A673 (cell line): ENCODE measurements around the gene PACRG. TPM values are rescaled to one million over a fixed set of nuclear protein-coding genes. Genes with fewer than 3 reads are reported as not detected.

ENCODE experiments used
- BruUV-seq: library from RNA; stranded (reverse); fragments of 400-500 nt; replicated peaks from 2 replicates; lab custom pipeline; 2021; lab: Mats Ljungman, UMichigan
- CTCF ChIA-PET: fragments of 300-600 bp; sonication (Branson Sonifier 250); formaldehyde crosslinking; loops from one replicate; lab custom pipeline; 2022; ENCODE audit warnings: antibody characterized with exemption; lab: Charles Lee
- POLR2A ChIA-PET: fragments of 300-600 bp; sonication (Branson Sonifier 250); formaldehyde crosslinking; loops from one replicate; lab custom pipeline; 2022; ENCODE audit warnings: antibody characterized with exemption; ENCODE audit not compliant: low non-redundant PET; lab: Charles Lee
- DNase-seq: peaks from one replicate; pipeline ENCODE4 v3.0.0-alpha.2; 2015; ENCODE audit warnings: low spot score
- H3K27ac ChIP-seq: fragments of 200-600 bp; sonication (generic); 2 replicates; pipeline ENCODE4 v1.5.1; 2016; ENCODE audit warnings: mixed run types, low read depth, mild to moderate bottlenecking, mixed read lengths, antibody characterized with exemption, low read length; ENCODE audit not compliant: poor library complexity, severe bottlenecking
- H3K27me3 ChIP-seq: fragments of 200-600 bp; sonication (generic); replicated peaks from 2 replicates; pipeline ENCODE4 v1.6.1; 2017; ENCODE audit warnings: mixed run types, low read depth, mild to moderate bottlenecking, mixed read lengths, antibody characterized with exemption, low read length; ENCODE audit not compliant: insufficient read depth, poor library complexity
- H3K36me3 ChIP-seq: fragments of 200-600 bp; sonication (generic); 2 replicates; pipeline ENCODE4 v1.6.1; 2016; ENCODE audit warnings: mixed run types, mild to moderate bottlenecking, mixed read lengths, antibody characterized with exemption, low read length; ENCODE audit not compliant: insufficient read depth, poor library complexity, severe bottlenecking
- H3K4me1 ChIP-seq: fragments of 200-600 bp; sonication (generic); 2 replicates; pipeline ENCODE4 v1.6.1; 2017; ENCODE audit warnings: mixed run types, mild to moderate bottlenecking, mixed read lengths, antibody characterized with exemption, low read length; ENCODE audit not compliant: insufficient read depth, poor library complexity, severe bottlenecking
- H3K4me3 ChIP-seq: fragments of 200-600 bp; sonication (generic); 2 replicates; pipeline ENCODE4 v1.5.1; 2016; ENCODE audit warnings: low read depth, mixed run types, mild to moderate bottlenecking, mixed read lengths, low read length; ENCODE audit not compliant: poor library complexity, severe bottlenecking
- H3K9me3 ChIP-seq: fragments of 200-600 bp; sonication (generic); 2 replicates; pipeline ENCODE4 v1.6.1; 2016; ENCODE audit warnings: mixed run types, low read depth, mild to moderate bottlenecking, mixed read lengths, antibody characterized with exemption, low read length; ENCODE audit not compliant: poor library complexity, severe bottlenecking
- CTCF ChIP-seq: fragments of 300-800, 200-600 bp; sonication (generic); conservative IDR thresholded peaks from 2 replicates; pipeline ENCODE4 v1.5.1; 2017; ENCODE audit warnings: low read depth, mild to moderate bottlenecking, antibody characterized with exemption, low read length, moderate library complexity, mixed read lengths
- EZH2 ChIP-seq: fragments of 200-600 bp; sonication (generic); IDR thresholded peaks from 2 replicates; pipeline ENCODE4 v1.6.1; 2017; ENCODE audit warnings: borderline replicate concordance, low read depth, mild to moderate bottlenecking, mixed read lengths, antibody characterized with exemption, low read length; ENCODE audit not compliant: poor library complexity, severe bottlenecking
- intact Hi-C: fragments of 100-400 bp; cut with micrococcal nuclease; formaldehyde crosslinking; loops from one replicate; pipeline ENCODE4 v1.10.0; 2022; ENCODE audit not compliant: unreplicated experiment
- total RNA-seq: library from RNA; stranded (reverse); gene quantifications from 2 replicates; pipeline ENCODE4 v1.2.3, GENCODE V29; 2021

The PACRG gene
- total RNA-seq, 1 experiment from 2014 or later, result not detected

DNA sequence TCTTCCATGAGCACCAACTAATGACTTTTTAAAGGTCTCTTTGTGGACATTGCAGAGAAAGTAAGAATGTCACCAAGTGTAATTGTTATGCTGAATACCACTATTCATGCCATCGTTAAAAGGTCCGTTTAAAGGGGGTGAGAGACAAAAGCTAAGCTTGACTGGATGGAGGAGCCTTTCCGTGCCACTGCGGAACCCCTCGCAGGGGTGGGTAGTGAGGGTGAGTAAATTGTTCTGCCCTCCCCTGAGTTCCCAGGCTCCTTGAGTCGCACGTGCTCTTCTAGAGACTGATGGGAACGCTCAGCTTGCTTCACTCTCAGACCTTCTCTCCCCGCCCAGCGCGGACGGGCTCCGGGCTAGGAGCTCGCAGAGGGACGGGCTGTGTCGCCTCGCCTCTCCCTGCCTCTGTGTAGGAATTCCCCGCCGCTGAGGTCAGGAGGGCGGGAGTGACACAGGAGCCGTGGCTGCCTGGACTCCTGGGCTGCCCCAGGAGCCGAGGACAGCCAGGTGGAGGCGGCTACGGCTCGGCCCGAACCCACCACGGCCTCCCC is 371.9 kb downstream of the PACRG start:
- ChIA-PET POLR2A (no interaction called here), CTCF (interaction anchor here (0.6 kb wide), 1 partner anchor 147 kb away, joined by 3 read pairs; no protein-coding TSS in a partner anchor)
- H3K9me3 ChIP-seq, result no peaks in the 10 kb centered on the region
- DNase-seq, result no peak
- TF ChIP-seq EZH2 (no peak), CTCF (no peak)
- H3K4me1 ChIP-seq, result no peaks in the 10 kb centered on the region
- no TSS peak for BruUV-seq
- intact Hi-C loops, result no loop called here
- no peak overlapping the region for H3K4me3 ChIP-seq
- H3K36me3 ChIP-seq, result no peaks in the 10 kb centered on the region
- H3K27ac ChIP-seq, result no peak overlapping the region
- no peaks in the 10 kb centered on the region for H3K27me3 ChIP-seq

DNA sequence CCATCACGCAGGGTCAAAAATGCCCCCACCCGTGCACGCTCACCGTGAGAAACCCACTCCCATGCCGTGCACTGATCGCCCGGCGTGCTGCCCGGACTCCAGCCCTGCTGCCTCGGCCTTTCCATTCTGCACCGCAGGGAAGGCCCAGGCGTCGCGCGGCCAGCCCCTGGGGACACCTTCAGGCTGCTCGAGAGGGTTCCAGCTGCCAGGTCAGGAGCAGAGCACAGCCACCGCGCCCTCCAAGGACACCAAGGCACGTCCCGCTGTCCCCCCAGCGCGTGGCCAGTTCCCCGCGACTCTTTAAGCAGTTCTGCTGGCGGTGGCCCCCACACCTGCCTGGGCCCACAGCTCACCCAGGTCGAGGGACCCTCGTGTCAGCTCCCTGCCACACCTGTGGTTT is 372.5 kb downstream of the PACRG start:
- no peaks in the 10 kb centered on the region for H3K36me3 ChIP-seq
- no peak overlapping the region for H3K27ac ChIP-seq
- BruUV-seq, result no TSS peak
- no peak overlapping the region for H3K4me3 ChIP-seq
- intact Hi-C loops, result no loop called here
- ChIA-PET POLR2A (no interaction called here), CTCF (no interaction called here)
- no peaks in the 10 kb centered on the region for H3K4me1 ChIP-seq
- TF ChIP-seq EZH2, result no peak
- TF ChIP-seq CTCF, result no peak
- no peak for DNase-seq
- H3K27me3 ChIP-seq, result no peaks in the 10 kb centered on the region
- H3K9me3 ChIP-seq, result no peaks in the 10 kb centered on the region

GRCh38 chr6:163113358-163113962 is 385.7 kb downstream of the PACRG start:
- Histone ChIP-seq H3K4me1 (no peaks in the 10 kb centered on the region), H3K27me3 (no peaks in the 10 kb centered on the region), H3K27ac (no peak overlapping the region), H3K36me3 (no peaks in the 10 kb centered on the region), H3K9me3 (peaks cover 22% of the 10 kb centered on the region), H3K4me3 (no peak overlapping the region)
- DNase-seq, result no peak
- intact Hi-C loops, result no loop called here
- no TSS peak for BruUV-seq
- POLR2A ChIA-PET, result interaction anchor here (0.6 kb wide), 1 partner anchor 175 kb away, joined by 3 read pairs; no protein-coding TSS in a partner anchor
- no peak for TF ChIP-seq CTCF
- TF ChIP-seq EZH2, result no peak
- CTCF ChIA-PET, result no interaction called here
